HEK293 (cell line): ENCODE results near the gene HMGN4.

ENCODE experiments used
- CTCF ChIA-PET: fragments of 350-600 bp; formaldehyde crosslinking; extraction: SDS; loops from one replicate; lab custom pipeline; 2021; ENCODE audit warnings: antibody characterized with exemption; lab: Yijun Ruan, JAX
- POLR2A ChIA-PET: fragments of 300-600 bp; formaldehyde crosslinking; extraction: SDS; loops from one replicate; lab custom pipeline; 2020; ENCODE audit warnings: antibody characterized with exemption, inconsistent platforms; lab: Yijun Ruan, JAX
- H3K27ac ChIP-seq: fragments of 200-500 bp; sonication (Bioruptor generic); 2 replicates; pipeline ENCODE4 v1.5.1; 2014; ENCODE audit warnings: low read depth, low read length, control low read depth, inconsistent platforms; ENCODE audit errors: extremely low read depth
- H3K36me3 ChIP-seq, 2 experiments: fragments of 200-500 bp in 1 of 2; sonication (Bioruptor generic) in 1 of 2; 1 replicate in 1 of 2; 2 replicates in 1 of 2; pipeline ENCODE4 v1.5.1; 2014 to 2017; ENCODE audit warnings: inconsistent platforms in 2 of 2, low read length in 2 of 2; ENCODE audit not compliant: control insufficient read depth in 2 of 2, insufficient read depth in 1 of 2
- H3K4me1 ChIP-seq: fragments of 200-500 bp; sonication (Bioruptor generic); 2 replicates; pipeline ENCODE4 v1.5.1; 2014; ENCODE audit warnings: mild to moderate bottlenecking, low read length, inconsistent platforms; ENCODE audit not compliant: control insufficient read depth, insufficient read depth
- H3K4me3 ChIP-seq: 2 replicates; pipeline ENCODE4 v1.5.1; 2011; ENCODE audit warnings: low read depth, mild to moderate bottlenecking, control low read depth, low read length, moderate library complexity
- H3K9me3 ChIP-seq: fragments of 200-500 bp; sonication (Bioruptor generic); 2 replicates; pipeline ENCODE4 v1.5.1; 2014; ENCODE audit warnings: low read depth, low read length, inconsistent platforms; ENCODE audit not compliant: control insufficient read depth, insufficient read depth
- BCL11B ChIP-seq: fragments of 450-650 bp; formaldehyde crosslinking; IDR thresholded peaks from 2 replicates; pipeline ENCODE4 v1.5.1; 2016; ENCODE audit warnings: low read depth, missing biosample characterization, missing genetic modification characterization
- CTCF ChIP-seq: fragments of 450-650 bp; formaldehyde crosslinking; IDR thresholded peaks from 2 replicates; pipeline ENCODE4 v1.5.1; 2016; ENCODE audit warnings: missing biosample characterization, missing genetic modification characterization
- GFI1B ChIP-seq: fragments of 450-650 bp; formaldehyde crosslinking; IDR thresholded peaks from 2 replicates; pipeline ENCODE4 v1.5.1; 2016; ENCODE audit warnings: missing biosample characterization, missing genetic modification characterization
- HIC1 ChIP-seq: fragments of 450-650 bp; formaldehyde crosslinking; IDR thresholded peaks from 2 replicates; pipeline ENCODE4 v1.5.1; 2016; ENCODE audit warnings: missing biosample characterization, missing genetic modification characterization
- KLF10 ChIP-seq: fragments of 450-650 bp; IDR thresholded peaks from 2 replicates; pipeline ENCODE4 v1.5.1; 2018; ENCODE audit warnings: missing biosample characterization, mild to moderate bottlenecking, missing genetic modification characterization
- MEIS1 ChIP-seq: sonication (generic); formaldehyde crosslinking; IDR thresholded peaks from 2 replicates; pipeline ENCODE4 v1.8.1; 2022; ENCODE audit warnings: missing genetic modification reagents, mild to moderate bottlenecking, borderline replicate concordance
- PRDM10 ChIP-seq: fragments of 450-650 bp; formaldehyde crosslinking; IDR thresholded peaks from 2 replicates; pipeline ENCODE4 v1.5.1; 2016; ENCODE audit warnings: missing biosample characterization, missing genetic modification characterization
- SP2 ChIP-seq: fragments of 450-650 bp; formaldehyde crosslinking; IDR thresholded peaks from 2 replicates; pipeline ENCODE4 v1.5.1; 2016; ENCODE audit warnings: missing biosample characterization, missing genetic modification characterization
- YY1 ChIP-seq: fragments of 450-650 bp; formaldehyde crosslinking; IDR thresholded peaks from 2 replicates; pipeline ENCODE4 v1.5.1; 2018; ENCODE audit warnings: missing biosample characterization, missing genetic modification characterization
- ZBTB17 ChIP-seq: fragments of 450-650 bp; formaldehyde crosslinking; IDR thresholded peaks from 2 replicates; pipeline ENCODE4 v1.5.1; 2016; ENCODE audit warnings: missing biosample characterization, missing genetic modification characterization
- ZBTB20 ChIP-seq: fragments of 450-650 bp; formaldehyde crosslinking; IDR thresholded peaks from 2 replicates; pipeline ENCODE4 v1.5.1; 2016; ENCODE audit warnings: missing biosample characterization, missing genetic modification characterization
- ZNF133 ChIP-seq: fragments of 450-650 bp; formaldehyde crosslinking; IDR thresholded peaks from 2 replicates; pipeline ENCODE4 v1.5.1; 2016; ENCODE audit warnings: missing biosample characterization, missing genetic modification characterization
- ZNF16 ChIP-seq: fragments of 450-650 bp; formaldehyde crosslinking; IDR thresholded peaks from 2 replicates; pipeline ENCODE4 v1.5.1; 2016; ENCODE audit warnings: low read depth, missing biosample characterization, missing genetic modification characterization
- ZNF184 ChIP-seq: fragments of 450-650 bp; IDR thresholded peaks from 2 replicates; pipeline ENCODE4 v1.5.1; 2018; ENCODE audit warnings: missing biosample characterization, mild to moderate bottlenecking, missing genetic modification characterization
- ZNF2 ChIP-seq: fragments of 450-650 bp; formaldehyde crosslinking; IDR thresholded peaks from 2 replicates; pipeline ENCODE4 v1.5.1; 2016; ENCODE audit warnings: missing biosample characterization, missing genetic modification characterization
- ZNF350 ChIP-seq: fragments of 450-650 bp; formaldehyde crosslinking; IDR thresholded peaks from 2 replicates; pipeline ENCODE4 v1.5.0; 2017; ENCODE audit warnings: missing biosample characterization, mild to moderate bottlenecking, missing genetic modification characterization
- ZNF354C ChIP-seq: fragments of 450-650 bp; formaldehyde crosslinking; IDR thresholded peaks from 2 replicates; pipeline ENCODE4 v1.5.1; 2016; ENCODE audit warnings: missing biosample characterization, missing genetic modification characterization, low read depth, borderline replicate concordance
- ZNF391 ChIP-seq: fragments of 450-650 bp; formaldehyde crosslinking; IDR thresholded peaks from 2 replicates; pipeline ENCODE4 v1.5.1; 2016; ENCODE audit warnings: low read depth, missing biosample characterization, missing genetic modification characterization, borderline replicate concordance
- ZNF548 ChIP-seq: fragments of 450-650 bp; formaldehyde crosslinking; IDR thresholded peaks from 2 replicates; pipeline ENCODE4 v1.5.1; 2016; ENCODE audit warnings: missing biosample characterization, missing genetic modification characterization
- ZNF555 ChIP-seq: fragments of 450-650 bp; formaldehyde crosslinking; conservative IDR thresholded peaks from 2 replicates; pipeline ENCODE4 v1.5.1; 2017; ENCODE audit warnings: missing biosample characterization, mild to moderate bottlenecking, missing genetic modification characterization, inconsistent platforms
- ZNF558 ChIP-seq: fragments of 450-650 bp; formaldehyde crosslinking; IDR thresholded peaks from 2 replicates; pipeline ENCODE4 v1.5.1; 2016; ENCODE audit warnings: missing biosample characterization, missing genetic modification characterization
- ZNF561 ChIP-seq: fragments of 450-650 bp; IDR thresholded peaks from 2 replicates; pipeline ENCODE4 v1.5.1; 2018; ENCODE audit warnings: missing biosample characterization, missing genetic modification characterization, borderline replicate concordance
- ZNF629 ChIP-seq: fragments of 450-650 bp; formaldehyde crosslinking; IDR thresholded peaks from 2 replicates; pipeline ENCODE4 v1.5.1; 2017; ENCODE audit warnings: missing biosample characterization, missing genetic modification characterization
- ZNF658 ChIP-seq: fragments of 450-650 bp; formaldehyde crosslinking; IDR thresholded peaks from 2 replicates; pipeline ENCODE4; 2016; ENCODE audit warnings: missing biosample characterization, missing genetic modification characterization
- ZNF692 ChIP-seq: fragments of 450-650 bp; formaldehyde crosslinking; IDR thresholded peaks from 2 replicates; pipeline ENCODE4 v1.5.1; 2016; ENCODE audit warnings: missing biosample characterization, missing genetic modification characterization
- ZXDB ChIP-seq: fragments of 450-650 bp; formaldehyde crosslinking; IDR thresholded peaks from 2 replicates; pipeline ENCODE4 v1.5.1; 2016; ENCODE audit warnings: missing biosample characterization, missing genetic modification characterization

HMGN4 gene

GRCh38 chr6:26594730-26595632, 56.8 kb downstream of the HMGN4 start (continued):
- TF ChIP-seq ZNF2 (tag by site-specific recombination) = 0 out of 2 replicates have a peak, but pooled peaks have one; percentile 22
- peak; percentile 22; the same call in 1 of the 2 replicates for TF ChIP-seq PRDM10 (tag by site-specific recombination)
- 0 out of 2 replicates have a peak, but pooled peaks have one; percentile 28 for TF ChIP-seq ZNF558 (tag by site-specific recombination)
- no peak for TF ChIP-seq ZNF658
- TF ChIP-seq ZNF184 = 0 out of 2 replicates have a peak, but pooled peaks have one; percentile 44
- peak; percentile 62 for TF ChIP-seq ZNF629 (tag by site-specific recombination)
- 0 out of 2 replicates have a peak, but pooled peaks have one; percentile 31 for TF ChIP-seq ZNF692
- peak; percentile 69 for TF ChIP-seq ZBTB17 (tag by site-specific recombination)

GRCh38 chr6:26595669-26596269, 57.6 kb downstream of the HMGN4 start:
- peaks cover 4 to 28% of the 10 kb centered on the region in 2 experiments; a peak in 2 of 3 replicates for H3K36me3 ChIP-seq
- POLR2A ChIA-PET = interaction anchor here (0.6 to 2.5 kb wide), 20 partner anchors 19 to 564 kb away, joined by 3 to 25 read pairs (median 4); partner anchors contain the start of gene HMGN4
- CTCF ChIA-PET = interaction anchor here (0.5 to 6.0 kb wide), 39 partner anchors 10 to 645 kb away, joined by 3 to 152 read pairs (median 4); a partner anchor contains a TSS
- peak overlapping the region; percentile 48 for H3K27ac ChIP-seq
- H3K9me3 ChIP-seq = no peaks in the 10 kb centered on the region
- peaks cover 4% of the 10 kb centered on the region; the same call in 1 of the 2 replicates for H3K4me1 ChIP-seq
- H3K4me3 ChIP-seq = peak overlapping the region; percentile 55
- no peak for TF ChIP-seq ZNF16 (tag by site-specific recombination)
- peak; percentile 59 for TF ChIP-seq ZNF561 (tag by site-specific recombination)
- TF ChIP-seq ZNF354C = no peak
- no peak for TF ChIP-seq HIC1 (tag by site-specific recombination)
- TF ChIP-seq SP2 (tag by site-specific recombination) = peak; percentile 23; the same call in 1 of the 2 replicates
- peak; percentile 94 for TF ChIP-seq CTCF
- TF ChIP-seq ZNF555 = no peak
- TF ChIP-seq YY1 (tag by site-specific recombination) = no peak
- peak; percentile 39; the same call in 1 of the 2 replicates for TF ChIP-seq BCL11B (tag by site-specific recombination)
- no peak for TF ChIP-seq ZNF350
- no peak for TF ChIP-seq KLF10 (tag by site-specific recombination)
- TF ChIP-seq ZXDB (tag by site-specific recombination) = peak; percentile 28; the same call in 1 of the 2 replicates
- 0 out of 2 replicates have a peak, but pooled peaks have one; percentile 5 for TF ChIP-seq ZBTB20 (tag by site-specific recombination)
- TF ChIP-seq ZNF133 = no peak
- TF ChIP-seq MEIS1 (CRISPR knock-in tag) = no peak; the same call in 1 of the 2 replicates
- no peak for TF ChIP-seq GFI1B (tag by site-specific recombination)
- TF ChIP-seq ZNF548 = no peak
- peak; percentile 53; the same call in 1 of the 2 replicates for TF ChIP-seq ZNF391 (tag by site-specific recombination)
